Peyer's patch (tissue), 4 donors: Measurements from ENCODE around the gene TTC39B. TPM values are rescaled to one million over a fixed set of nuclear protein-coding genes. Genes with fewer than 3 reads are reported as not detected.

ENCODE experiments used
- DNase-seq, 3 donors: peaks; one replicate each; pipeline ENCODE4 v3.0.0-alpha.2; 2017 to 2019
- H3K27ac ChIP-seq, 4 donors: fragments of 200-600 bp; sonication (generic); one replicate each; pipeline ENCODE4 v1.5.1; 2016 to 2019
- H3K27me3 ChIP-seq, 2 donors: fragments of 200-600 bp; sonication (generic); one replicate each; pipeline ENCODE4 v1.5.1; 2019
- H3K36me3 ChIP-seq, 3 donors: fragments of 200-600 bp; sonication (generic); one replicate each; pipeline ENCODE4 v1.5.1; 2016 to 2019
- H3K4me1 ChIP-seq, 4 donors: fragments of 200-600 bp; sonication (generic); one replicate each; pipeline ENCODE4 v1.5.1; 2016 to 2019
- H3K4me3 ChIP-seq, 4 donors: fragments of 200-600 bp; sonication (generic); 1 replicate in 3 of 4; 2 replicates in 1 of 4; pipeline ENCODE4 v1.5.1; 2016 to 2019; ENCODE audit warnings: mild to moderate bottlenecking in 1 of 4
- H3K9me3 ChIP-seq, 4 donors: fragments of 200-600 bp; sonication (generic); one replicate each; pipeline ENCODE4 v1.5.1; 2016 to 2019; ENCODE audit warnings: mild to moderate bottlenecking in 1 of 4
- CTCF ChIP-seq, 6 experiments: fragments of 450-650 bp in 4 of 6; fragments of 200-600 bp in 2 of 6; sonication (generic) in 1 of 6; IDR thresholded peaks; one replicate each; pipeline ENCODE4 v1.5.1; 2017 to 2019; ENCODE audit warnings: antibody characterized with exemption in 6 of 6, mild to moderate bottlenecking in 3 of 6, moderate library complexity in 1 of 6
- POLR2A ChIP-seq, 2 donors: fragments of 450-650 bp; IDR thresholded peaks; one replicate each; pipeline ENCODE4 v1.5.1; 2017; ENCODE audit warnings: antibody characterized with exemption in 2 of 2, mild to moderate bottlenecking in 2 of 2, moderate library complexity in 2 of 2
- total RNA-seq, 4 donors: library from RNA; depleted of rRNA; stranded (reverse); fragments of >200 nt; gene quantifications; one replicate each; pipeline ENCODE4 v1.1.0, GENCODE V29; 2016

Gene TTC39B
- total RNA-seq, 4 donors from 2014 or later, result 17.3 to 44.1 (median 33.1) TPM

GRCh38 chr9:15304632-15305031 lies 2.4 kb downstream of the TTC39B start:
- no peak for TF ChIP-seq CTCF (IDR thresholded peaks at IDR 0.05)
- no peak for TF ChIP-seq POLR2A (IDR thresholded peaks at IDR 0.05)
- Histone ChIP-seq H3K9me3 (no peaks in the 10 kb centered on the region), H3K27me3 (no peaks in the 10 kb centered on the region), H3K36me3 (no peaks in the 10 kb centered on the region), H3K4me3 (no peak overlapping the region), H3K4me1 (peaks cover 0 to 19% (median 5%) of the 10 kb centered on the region in 4 donors), H3K27ac (peak overlapping the region in 1 of 4 donors; percentile 25)
- DNase-seq, result no peak

DNA sequence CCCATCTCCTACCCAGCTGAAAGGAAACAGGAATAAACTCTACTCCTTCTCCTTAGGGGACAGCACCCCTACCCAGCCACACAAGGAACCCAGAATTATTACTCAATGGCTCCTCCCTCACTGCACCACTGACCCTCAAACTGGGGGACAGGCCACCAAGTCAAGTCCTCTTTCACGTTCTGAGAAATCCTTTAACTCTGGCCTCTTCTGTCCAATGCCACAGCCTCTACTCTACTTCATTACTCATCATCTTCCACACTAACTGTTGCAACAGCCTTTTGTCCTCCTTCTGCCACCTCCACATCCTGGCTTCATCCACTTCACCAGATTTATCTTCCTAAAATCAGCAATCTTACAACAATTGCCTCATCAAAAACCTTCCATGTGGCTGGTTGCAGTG lies 6.8 kb downstream of the TTC39B start:
- peak overlapping the region; percentile 56 to 87 (median 78) for H3K27ac ChIP-seq
- TF ChIP-seq CTCF (IDR thresholded peaks at IDR 0.05) (no peak), POLR2A (IDR thresholded peaks at IDR 0.05) (no peak)

GRCh38 chr9:15299374-15299939 lies 7.6 kb downstream of the TTC39B start:
- peaks cover 0 to 5% (median 0%) of the 10 kb centered on the region in 3 donors for H3K36me3 ChIP-seq
- TF ChIP-seq CTCF (IDR thresholded peaks at IDR 0.05) (no peak), POLR2A (IDR thresholded peaks at IDR 0.05) (no peak)
- H3K9me3 ChIP-seq, result no peaks in the 10 kb centered on the region
- peak overlapping the region in 2 of 4 donors; percentile 2 to 14 for H3K4me3 ChIP-seq
- H3K27me3 ChIP-seq, result no peaks in the 10 kb centered on the region
- H3K27ac ChIP-seq, result peak overlapping the region; percentile 56 to 87 (median 78)
- DNase-seq, result peak in 2 of 3 donors; percentile 50 to 64
- H3K4me1 ChIP-seq, result peaks cover 0 to 23% (median 6%) of the 10 kb centered on the region in 4 donors

More for the DNA sequence above, 6.8 kb downstream of the TTC39B start:
- H3K36me3 ChIP-seq, result peaks cover 0 to 5% (median 0%) of the 10 kb centered on the region in 3 donors
- H3K4me1 ChIP-seq, result peaks cover 0 to 28% (median 5%) of the 10 kb centered on the region in 4 donors
- H3K9me3 ChIP-seq, result no peaks in the 10 kb centered on the region
- DNase-seq, result no peak
- H3K4me3 ChIP-seq, result no peak overlapping the region
- H3K27me3 ChIP-seq, result no peaks in the 10 kb centered on the region

DNA sequence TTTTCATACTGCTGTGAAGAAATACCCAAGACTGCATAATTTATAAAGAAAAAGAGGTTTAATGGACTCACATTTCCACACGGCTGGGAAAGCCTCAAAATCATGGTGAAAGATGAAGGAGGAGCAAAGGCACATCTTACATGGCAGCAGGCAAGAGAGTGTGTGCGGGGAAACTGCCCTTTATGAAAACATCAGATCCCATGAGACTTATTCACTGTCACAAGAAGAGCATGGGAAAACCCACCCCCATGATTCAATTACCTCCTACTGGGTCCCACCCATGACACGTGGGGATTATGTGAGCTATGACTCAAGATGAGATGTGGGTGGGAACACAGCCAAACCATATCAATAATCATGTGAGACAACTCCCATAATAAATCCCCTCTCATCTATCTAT lies 8.7 kb downstream of the TTC39B start:
- H3K36me3 ChIP-seq, result peaks cover 0 to 5% (median 0%) of the 10 kb centered on the region in 3 donors
- H3K27ac ChIP-seq, result peak overlapping the region in 3 of 4 donors; percentile 74 to 87 (median 81)
- no peaks in the 10 kb centered on the region for H3K27me3 ChIP-seq
- H3K4me3 ChIP-seq, result no peak overlapping the region
- peaks cover 0 to 34% (median 6%) of the 10 kb centered on the region in 4 donors for H3K4me1 ChIP-seq
- H3K9me3 ChIP-seq, result no peaks in the 10 kb centered on the region
- no peak for DNase-seq
- TF ChIP-seq CTCF (IDR thresholded peaks at IDR 0.05) (no peak), POLR2A (IDR thresholded peaks at IDR 0.05) (no peak)

DNA sequence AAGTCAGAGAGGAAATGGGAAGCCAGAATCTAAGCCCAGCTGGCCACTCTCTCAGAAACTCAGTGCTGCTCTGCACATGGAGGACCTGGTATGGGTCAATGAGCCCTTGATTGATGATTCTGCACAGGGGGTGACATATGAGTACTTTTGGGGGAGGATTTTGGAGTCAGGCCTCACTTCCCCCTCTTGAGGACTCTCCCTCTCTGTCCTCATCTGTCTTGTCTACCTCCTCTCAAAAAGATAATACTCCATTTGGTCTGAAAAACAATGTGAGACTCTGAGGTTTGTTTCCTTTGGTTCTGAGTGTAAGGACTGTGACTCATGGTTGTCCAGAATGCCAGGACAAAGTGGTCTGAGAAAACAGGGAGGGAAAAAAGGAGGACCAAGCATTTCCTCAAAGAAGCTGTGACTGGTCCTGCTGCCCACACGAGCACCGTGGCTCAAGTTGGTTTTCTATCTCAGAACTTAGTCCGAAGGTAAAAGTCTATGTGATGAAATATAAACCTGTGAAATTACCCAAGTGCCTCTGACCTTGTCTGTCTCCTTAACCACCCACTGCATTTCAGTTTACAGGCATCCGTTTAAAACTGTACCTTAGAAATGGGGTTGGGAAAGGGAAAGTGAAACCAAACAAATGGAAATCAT lies 11.1 kb downstream of the TTC39B start:
- peak in 1 of 2 donors; percentile 33 for TF ChIP-seq POLR2A (IDR thresholded peaks at IDR 0.05)
- TF ChIP-seq CTCF (IDR thresholded peaks at IDR 0.05), result no peak
- Histone ChIP-seq H3K4me1 (peaks cover 0 to 35% (median 6%) of the 10 kb centered on the region in 4 donors), H3K27ac (peak overlapping the region; percentile 69 to 92 (median 81)), H3K36me3 (peaks cover 0 to 5% (median 0%) of the 10 kb centered on the region in 3 donors), H3K4me3 (peak overlapping the region; percentile 13 to 54 (median 32)), H3K9me3 (no peaks in the 10 kb centered on the region), H3K27me3 (no peaks in the 10 kb centered on the region)
- DNase-seq, result peak in 1 of 3 donors; percentile 57
